ENCODE results near the gene PRRG1. TPM values are rescaled to one million over a fixed set of nuclear protein-coding genes. Genes with fewer than 3 reads are reported as not detected.

Gene PRRG1
- total and polyA plus RNA-seq, 2 of the 13 experiments (the other 11 are each of a cell fraction or from before 2014, with no cell fraction given) = 5.0 to 11.0 TPM

DNA sequence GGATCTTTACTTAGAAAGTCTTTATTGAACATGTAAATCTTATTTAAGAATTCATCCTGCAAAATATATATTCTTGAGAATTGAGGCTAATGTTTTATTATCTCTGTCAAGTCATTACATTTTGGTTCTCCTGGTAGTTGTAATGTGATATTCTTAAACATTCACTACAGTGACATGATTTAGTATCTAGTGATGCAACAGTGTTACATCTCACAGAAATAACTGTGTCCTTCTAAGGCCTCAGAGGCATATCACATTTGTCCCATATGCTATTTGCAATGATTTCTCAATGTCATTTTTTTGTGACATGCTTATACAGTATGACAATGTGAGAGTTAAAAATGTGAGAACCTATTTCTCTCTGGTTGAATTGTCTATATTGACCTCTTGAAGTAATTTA lies 34.1 kb downstream of the PRRG1 start (continued):
- TF ChIP-seq, protein P1, sequence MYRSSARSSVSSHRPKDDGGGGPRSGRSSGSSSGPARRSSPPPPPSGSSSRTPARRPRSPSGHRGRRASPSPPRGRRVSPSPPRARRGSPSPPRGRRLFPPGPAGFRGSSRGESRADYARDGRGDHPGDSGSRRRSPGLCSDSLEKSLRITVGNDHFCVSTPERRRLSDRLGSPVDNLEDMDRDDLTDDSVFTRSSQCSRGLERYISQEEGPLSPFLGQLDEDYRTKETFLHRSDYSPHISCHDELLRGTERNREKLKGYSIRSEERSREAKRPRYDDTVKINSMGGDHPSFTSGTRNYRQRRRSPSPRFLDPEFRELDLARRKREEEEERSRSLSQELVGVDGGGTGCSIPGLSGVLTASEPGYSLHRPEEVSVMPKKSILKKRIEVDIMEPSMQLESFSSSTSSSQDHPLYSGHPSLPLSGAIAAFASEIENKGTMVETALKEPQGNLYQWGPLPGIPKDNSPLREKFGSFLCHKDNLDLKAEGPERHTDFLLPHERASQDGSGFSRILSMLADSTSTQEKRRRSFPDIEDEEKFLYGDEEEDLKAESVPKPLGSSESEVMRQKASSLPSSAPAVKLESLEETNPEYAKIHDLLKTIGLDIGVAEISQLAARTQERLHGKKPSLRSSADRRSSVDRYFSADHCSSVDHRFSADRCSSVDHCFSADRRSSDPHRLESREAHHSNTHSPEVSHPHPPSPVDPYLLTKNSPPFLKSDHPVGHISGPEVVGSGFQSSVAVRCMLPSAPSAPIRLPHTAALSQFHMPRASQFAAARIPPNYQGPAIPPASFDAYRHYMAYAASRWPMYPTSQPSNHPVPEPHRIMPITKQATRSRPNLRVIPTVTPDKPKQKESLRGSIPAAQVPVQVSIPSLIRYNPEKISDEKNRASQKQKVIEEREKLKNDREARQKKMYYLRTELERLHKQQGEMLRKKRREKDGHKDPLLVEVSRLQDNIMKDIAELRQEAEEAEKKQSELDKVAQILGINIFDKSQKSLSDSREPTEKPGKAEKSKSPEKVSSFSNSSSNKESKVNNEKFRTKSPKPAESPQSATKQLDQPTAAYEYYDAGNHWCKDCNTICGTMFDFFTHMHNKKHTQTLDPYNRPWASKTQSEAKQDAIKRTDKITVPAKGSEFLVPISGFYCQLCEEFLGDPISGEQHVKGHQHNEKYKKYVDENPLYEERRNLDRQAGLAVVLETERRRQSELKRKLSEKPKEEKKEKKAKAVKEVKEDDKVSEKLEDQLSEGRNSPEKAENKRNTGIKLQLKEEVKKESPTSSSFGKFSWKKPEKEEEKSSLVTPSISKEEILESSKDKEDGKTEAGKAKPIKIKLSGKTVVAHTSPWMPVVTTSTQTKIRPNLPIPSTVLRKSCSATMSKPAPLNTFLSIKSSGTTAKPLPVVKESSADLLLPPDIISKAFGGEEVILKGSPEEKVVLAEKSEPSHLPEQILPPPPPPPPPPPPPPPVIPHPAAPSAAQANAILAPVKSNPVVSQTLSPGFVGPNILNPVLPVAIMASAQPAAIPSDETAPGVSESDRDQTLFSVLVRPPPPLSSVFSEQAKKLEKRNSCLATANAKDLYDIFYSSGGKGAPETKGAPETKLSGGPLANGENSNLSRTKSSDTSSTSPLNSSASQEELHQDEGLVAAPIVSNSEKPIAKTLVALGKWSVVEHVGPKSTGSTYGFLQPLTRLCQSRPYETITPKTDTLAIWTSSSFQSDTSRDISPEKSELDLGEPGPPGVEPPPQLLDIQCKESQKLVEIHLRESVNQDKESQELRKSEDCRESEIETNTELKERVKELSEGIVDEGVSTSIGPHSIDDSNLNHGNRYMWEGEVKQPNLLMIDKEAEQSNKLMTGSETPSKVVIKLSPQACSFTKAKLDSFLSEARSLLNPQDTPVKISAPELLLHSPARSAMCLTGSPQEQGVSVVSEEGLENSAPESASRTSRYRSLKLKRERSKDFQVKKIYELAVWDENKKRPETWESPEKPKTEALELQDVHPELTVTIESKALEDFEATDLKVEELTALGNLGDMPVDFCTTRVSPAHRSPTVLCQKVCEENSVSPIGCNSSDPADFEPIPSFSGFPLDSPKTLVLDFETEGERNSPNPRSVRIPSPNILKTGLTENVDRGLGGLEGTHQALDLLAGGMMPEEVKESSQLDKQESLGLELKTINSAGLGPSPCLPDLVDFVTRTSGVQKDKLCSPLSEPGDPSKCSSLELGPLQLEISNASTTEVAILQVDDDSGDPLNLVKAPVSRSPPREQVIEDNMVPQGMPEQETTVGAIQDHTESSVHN (CRISPR knock-in tag; IDR thresholded peaks at IDR 0.05) = no peak
- TF ChIP-seq, protein P2, sequence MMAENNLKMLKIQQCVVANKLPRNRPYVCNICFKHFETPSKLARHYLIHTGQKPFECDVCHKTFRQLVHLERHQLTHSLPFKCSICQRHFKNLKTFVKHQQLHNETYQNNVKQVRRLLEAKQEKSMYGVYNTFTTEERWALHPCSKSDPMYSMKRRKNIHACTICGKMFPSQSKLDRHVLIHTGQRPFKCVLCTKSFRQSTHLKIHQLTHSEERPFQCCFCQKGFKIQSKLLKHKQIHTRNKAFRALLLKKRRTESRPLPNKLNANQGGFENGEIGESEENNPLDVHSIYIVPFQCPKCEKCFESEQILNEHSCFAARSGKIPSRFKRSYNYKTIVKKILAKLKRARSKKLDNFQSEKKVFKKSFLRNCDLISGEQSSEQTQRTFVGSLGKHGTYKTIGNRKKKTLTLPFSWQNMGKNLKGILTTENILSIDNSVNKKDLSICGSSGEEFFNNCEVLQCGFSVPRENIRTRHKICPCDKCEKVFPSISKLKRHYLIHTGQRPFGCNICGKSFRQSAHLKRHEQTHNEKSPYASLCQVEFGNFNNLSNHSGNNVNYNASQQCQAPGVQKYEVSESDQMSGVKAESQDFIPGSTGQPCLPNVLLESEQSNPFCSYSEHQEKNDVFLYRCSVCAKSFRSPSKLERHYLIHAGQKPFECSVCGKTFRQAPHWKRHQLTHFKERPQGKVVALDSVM (CRISPR knock-in tag; IDR thresholded peaks at IDR 0.05) = no peak
- TF ChIP-seq RFXAP (CRISPR knock-in tag; IDR thresholded peaks at IDR 0.05; ENCODE audit: borderline replicate concordance) (no peak), DR1 (CRISPR knock-in tag; IDR thresholded peaks at IDR 0.05) (no peak), ZNF549 (CRISPR knock-in tag; IDR thresholded peaks at IDR 0.05) (no peak)

Data from HepG2 (cell line).